Spleen (tissue), 11 donors: Measurements from ENCODE around the gene NRARP. TPM values are rescaled to one million over a fixed set of nuclear protein-coding genes. Genes with fewer than 3 reads are reported as not detected.
"Not testable (repeated sequence)": the region's sequence is repeated elsewhere in the genome, so short reads cannot be mapped to it uniquely, and the experiment has no call there.

Experiments
- DNase-seq: peaks from one replicate; pipeline ENCODE4 v3.0.0-alpha.2; 2020
- H3K27ac ChIP-seq, 8 donors: fragments of 200-600 bp; sonication (generic) in 7 of 8; 1 replicate in 4 of 8; 2 replicates in 4 of 8; pipeline versions ENCODE4 v1.5.0 to v1.8.0; 2016 to 2021; ENCODE audit warnings: inconsistent platforms in 4 of 8, mild to moderate bottlenecking in 4 of 8, moderate library complexity in 1 of 8
- H3K27me3 ChIP-seq, 7 donors: fragments of 200-600 bp; sonication (generic) in 6 of 7; replicated peaks in 1 of 7; 1 replicate in 4 of 7; 2 replicates in 3 of 7; pipeline versions ENCODE4 v1.5.0 to v1.8.0; 2016 to 2021; ENCODE audit warnings: inconsistent platforms in 3 of 7, mild to moderate bottlenecking in 1 of 7
- H3K36me3 ChIP-seq, 6 donors: fragments of 200-600 bp; sonication (generic) in 5 of 6; 1 replicate in 4 of 6; 2 replicates in 2 of 6; pipeline versions ENCODE4 v1.5.0 to v1.8.0; 2016 to 2021; ENCODE audit warnings: inconsistent platforms in 2 of 6
- H3K4me1 ChIP-seq, 6 donors: fragments of 200-600 bp; sonication (generic) in 5 of 6; 1 replicate in 3 of 6; 2 replicates in 3 of 6; pipeline versions ENCODE4 v1.5.0 to v1.8.0; 2016 to 2021; ENCODE audit warnings: inconsistent platforms in 3 of 6
- H3K4me3 ChIP-seq, 8 donors: fragments of 200-600 bp; sonication (generic) in 7 of 8; 1 replicate in 4 of 8; 2 replicates in 4 of 8; pipeline versions ENCODE4 v1.5.0 to v1.8.0; 2016 to 2021; ENCODE audit warnings: inconsistent platforms in 4 of 8, mild to moderate bottlenecking in 4 of 8, moderate library complexity in 2 of 8
- H3K9me3 ChIP-seq, 8 donors: fragments of 200-600 bp; sonication (generic) in 7 of 8; 1 replicate in 4 of 8; 2 replicates in 4 of 8; pipeline versions ENCODE4 v1.5.0 to v1.8.0; 2016 to 2021; ENCODE audit warnings: inconsistent platforms in 4 of 8
- POLR2A ChIP-seq, 3 donors: fragments of 450-650 bp; IDR thresholded peaks; one replicate each; pipeline ENCODE4 v1.5.1; 2017; ENCODE audit warnings: antibody characterized with exemption in 3 of 3, mild to moderate bottlenecking in 1 of 3
- POLR2AphosphoS5 ChIP-seq, 3 donors: sonication (generic); formaldehyde crosslinking; IDR thresholded peaks; one replicate each; pipeline ENCODE4 v1.5.1; 2017; ENCODE audit warnings: antibody characterized with exemption in 3 of 3
- WGBS, 5 donors: extraction: QIAGEN DNeasy Blood & Tissue Kit in 3 of 5; methylation state at CpG; one replicate each; pipeline versions ENCODE4 v1.1.5 to v1.1.7; 2013 to 2018; 5-methylcytosine and 5-hydroxymethylcytosine counted together
- intact Hi-C: fragments of 100-400 bp; cut with DNase I; formaldehyde crosslinking; loops from one replicate; pipeline ENCODE4 v1.15.0; 2023; ENCODE audit warnings: low total_unique reads
- polyA plus RNA-seq, 3 donors: library from polyadenylated mRNA; stranded (reverse); fragments of 200-250 nt; gene quantifications; one replicate each; pipeline ENCODE4 v1.2.1, GENCODE V29; 2013
- total RNA-seq, 7 donors: library from RNA; depleted of rRNA in 3 of 7; stranded (reverse); fragments of >200 nt in 3 of 7; fragmentation: NEBNext Ultra II Directional in 4 of 7; extraction: Animal tissue kit (Norgen Biotek cat#: 25700) in 4 of 7; gene quantifications; one replicate each; pipeline versions ENCODE4 v1.1.0 to v1.2.1, GENCODE V29; 2016 to 2021
- TF ChIP-seq, protein P1 (sequence below), 11 experiments: fragments of 200-600 bp in 7 of 11; fragments of 450-650 bp in 4 of 11; sonication (generic) in 4 of 11; IDR thresholded peaks in 8 of 11; conservative IDR thresholded peaks in 3 of 11; 1 replicate in 7 of 11; 2 replicates in 4 of 11; pipeline versions ENCODE4 v1.4.0 to v1.8.0; 2016 to 2021; ENCODE audit warnings: antibody characterized with exemption in 11 of 11, inconsistent platforms in 4 of 11, mild to moderate bottlenecking in 1 of 11
- donor health status: healthy with polysubstance abuse.
- donor health status: DM: no; HTN: no; CAD: no; lungs with moderate emphysema.
- donor health status: DM: no; HTN: no; CAD: no.
- donor health status: Bipolar disorder and iron deficiency.
- donor health status: healthy.
- donor health status: DM: no; HTN: no; CAD: no.
- donor health status: DM: yes; HTN: yes; CAD: no.

NRARP gene
- total and polyA plus RNA-seq, 10 donors: 0.37 to 24.4 (median 8.0) TPM

GRCh38 chr9:137262909-137263285 lies 39.2 kb downstream of the NRARP start:
- Histone ChIP-seq H3K27ac (no peak overlapping the region), H3K36me3 (peaks cover 0 to 84% (median 44%) of the 10 kb centered on the region in 6 donors), H3K27me3 (no peaks in the 10 kb centered on the region), H3K4me1 (peaks cover 0 to 33% (median 6%) of the 10 kb centered on the region in 6 donors), H3K4me3 (no peak overlapping the region), H3K9me3 (no peaks in the 10 kb centered on the region)
- TF ChIP-seq, protein P1, sequence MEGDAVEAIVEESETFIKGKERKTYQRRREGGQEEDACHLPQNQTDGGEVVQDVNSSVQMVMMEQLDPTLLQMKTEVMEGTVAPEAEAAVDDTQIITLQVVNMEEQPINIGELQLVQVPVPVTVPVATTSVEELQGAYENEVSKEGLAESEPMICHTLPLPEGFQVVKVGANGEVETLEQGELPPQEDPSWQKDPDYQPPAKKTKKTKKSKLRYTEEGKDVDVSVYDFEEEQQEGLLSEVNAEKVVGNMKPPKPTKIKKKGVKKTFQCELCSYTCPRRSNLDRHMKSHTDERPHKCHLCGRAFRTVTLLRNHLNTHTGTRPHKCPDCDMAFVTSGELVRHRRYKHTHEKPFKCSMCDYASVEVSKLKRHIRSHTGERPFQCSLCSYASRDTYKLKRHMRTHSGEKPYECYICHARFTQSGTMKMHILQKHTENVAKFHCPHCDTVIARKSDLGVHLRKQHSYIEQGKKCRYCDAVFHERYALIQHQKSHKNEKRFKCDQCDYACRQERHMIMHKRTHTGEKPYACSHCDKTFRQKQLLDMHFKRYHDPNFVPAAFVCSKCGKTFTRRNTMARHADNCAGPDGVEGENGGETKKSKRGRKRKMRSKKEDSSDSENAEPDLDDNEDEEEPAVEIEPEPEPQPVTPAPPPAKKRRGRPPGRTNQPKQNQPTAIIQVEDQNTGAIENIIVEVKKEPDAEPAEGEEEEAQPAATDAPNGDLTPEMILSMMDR (IDR thresholded peaks at IDR 0.05 in 8 of 11, conservative IDR thresholded peaks at IDR 0.05 in 3 of 11): no peak
- TF ChIP-seq POLR2AphosphoS5 (IDR thresholded peaks at IDR 0.05): peak; percentile 17 to 57 (median 40)
- TF ChIP-seq POLR2A (IDR thresholded peaks at IDR 0.05): no peak
- WGBS, 5 donors: 89 to 95% (median 91%) methylated on average over 24 of the region's 24 CpGs
- DNase-seq: peak; percentile 67
- intact Hi-C loops: no loop called here

DNA sequence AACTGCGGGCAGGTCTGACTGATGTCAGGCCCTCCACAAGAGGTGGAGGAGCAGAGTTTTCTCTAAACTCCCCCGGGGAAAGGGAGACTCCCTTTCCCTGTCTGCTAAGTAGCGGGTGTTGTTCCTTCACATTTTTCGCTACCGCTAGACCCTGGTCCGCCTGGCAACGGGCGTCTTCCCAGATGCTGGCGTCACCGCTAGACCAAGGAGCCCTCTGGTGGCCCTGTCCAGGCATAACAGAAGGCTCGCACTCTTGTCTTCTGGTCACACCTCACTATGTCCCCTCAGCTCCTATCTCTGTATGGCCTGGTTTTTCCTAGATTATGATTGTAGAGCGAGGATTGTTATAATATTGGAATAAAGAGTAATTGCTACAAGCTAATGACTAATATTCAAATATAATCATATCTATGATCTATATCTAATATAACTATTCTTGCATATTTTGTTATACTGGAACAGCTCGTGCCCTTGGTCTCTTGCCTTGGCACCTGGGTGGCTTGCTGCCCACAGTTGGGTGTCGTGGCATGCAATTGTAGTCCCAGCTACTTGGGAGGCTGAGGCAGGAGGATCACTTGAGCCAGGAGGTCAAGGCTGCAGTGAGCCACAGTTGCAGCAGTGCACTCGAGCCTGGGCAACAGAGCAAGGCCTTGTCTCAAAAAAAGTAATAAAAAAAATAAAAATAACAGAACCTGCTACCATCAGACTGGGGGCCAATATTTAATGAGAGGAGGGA lies 39.7 kb downstream of the NRARP start:
- TF ChIP-seq POLR2AphosphoS5 (IDR thresholded peaks at IDR 0.05): peak in 2 of 3 donors; percentile 16 to 23
- TF ChIP-seq, protein P1 (IDR thresholded peaks at IDR 0.05 in 8 of 11, conservative IDR thresholded peaks at IDR 0.05 in 3 of 11): peak in 10 of 11 experiments; percentile 5 to 60 (median 46)
- H3K4me3 ChIP-seq, H3K27ac ChIP-seq, intact Hi-C loops, H3K27me3 ChIP-seq, H3K9me3 ChIP-seq: not testable (repeated sequence)
- Histone ChIP-seq H3K36me3 (peaks cover 0 to 83% (median 42%) of the 10 kb centered on the region in 6 donors), H3K4me1 (peaks cover 0 to 31% (median under 1%) of the 10 kb centered on the region in 6 donors)
- 46 to 69% (median 64%) methylated on average over 14 to 15 of the region's 15 CpGs for WGBS, 5 donors
- DNase-seq: peak; percentile 70

DNA sequence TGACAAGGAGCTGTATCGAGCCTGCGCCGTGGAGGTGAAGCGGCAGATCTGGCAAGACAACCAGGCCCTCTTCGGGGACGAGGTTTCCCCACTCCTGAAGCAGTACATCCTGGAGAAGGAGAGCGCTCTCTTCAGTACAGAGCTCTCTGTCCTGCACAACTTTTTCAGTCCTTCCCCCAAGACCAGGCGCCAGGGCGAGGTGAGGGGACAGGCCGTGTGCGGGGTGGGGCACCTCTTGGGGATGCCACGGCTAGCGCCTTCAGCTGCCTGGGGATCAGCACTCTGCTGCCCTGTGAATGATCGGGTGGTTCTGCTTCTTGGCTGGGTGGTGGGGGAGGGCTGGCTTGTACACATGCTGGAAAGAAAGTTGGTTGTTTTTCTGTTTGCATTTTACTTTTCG lies 45.2 kb downstream of the NRARP start:
- Histone ChIP-seq H3K9me3 (no peaks in the 10 kb centered on the region), H3K4me1 (peaks cover 9 to 56% (median 31%) of the 10 kb centered on the region in 6 donors), H3K4me3 (peak overlapping the region in 6 of 8 donors; percentile 90 to 100 (median 100)), H3K36me3 (peaks cover 0 to 49% (median 22%) of the 10 kb centered on the region in 6 donors), H3K27me3 (no peaks in the 10 kb centered on the region), H3K27ac (peak overlapping the region in 1 of 8 donors; percentile 92)
- intact Hi-C loops: no loop called here
- TF ChIP-seq, protein P1 (IDR thresholded peaks at IDR 0.05 in 8 of 11, conservative IDR thresholded peaks at IDR 0.05 in 3 of 11): no peak
- peak in 1 of 3 donors; percentile 6 for TF ChIP-seq POLR2AphosphoS5 (IDR thresholded peaks at IDR 0.05)
- TF ChIP-seq POLR2A (IDR thresholded peaks at IDR 0.05): no peak
- 90 to 95% (median 91%) methylated on average over 15 of the region's 15 CpGs for whole genome bisulfite sequencing, 5 donors
- no peak for DNase-seq

DNA sequence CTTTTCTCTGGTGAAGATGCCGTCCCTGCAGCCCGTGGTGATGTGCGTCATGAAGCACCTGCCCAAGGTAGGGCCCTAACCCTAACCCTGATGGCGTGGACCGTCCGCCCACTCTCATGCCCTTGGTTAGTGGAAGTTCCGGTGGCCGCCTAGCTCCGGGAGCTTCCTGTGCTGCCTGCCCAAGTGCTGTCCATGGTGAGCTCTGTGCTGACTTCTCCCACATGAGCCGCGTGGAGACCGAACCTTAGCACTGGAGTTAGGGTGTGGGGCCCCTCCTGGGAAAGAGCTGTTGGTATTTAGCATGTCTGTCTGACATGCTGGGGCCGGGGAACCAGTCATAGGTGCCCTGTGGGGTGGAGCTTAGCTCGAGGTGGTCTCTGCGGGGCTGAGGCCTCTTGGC lies 45.7 kb downstream of the NRARP start:
- intact Hi-C loops: no loop called here
- no peak for DNase-seq
- Histone ChIP-seq H3K4me3 (peak overlapping the region in 7 of 8 donors; percentile 90 to 100 (median 100)), H3K27me3 (no peaks in the 10 kb centered on the region), H3K36me3 (peaks cover 0 to 44% (median 22%) of the 10 kb centered on the region in 6 donors), H3K27ac (peak overlapping the region in 1 of 8 donors; percentile 92), H3K4me1 (peaks cover 9 to 56% (median 31%) of the 10 kb centered on the region in 6 donors), H3K9me3 (no peaks in the 10 kb centered on the region)
- WGBS, 5 donors: 71 to 83% (median 76%) methylated on average over 11 to 15 of the region's 15 CpGs
- TF ChIP-seq POLR2AphosphoS5 (IDR thresholded peaks at IDR 0.05): no peak
- no peak for TF ChIP-seq POLR2A (IDR thresholded peaks at IDR 0.05)
- TF ChIP-seq, protein P1 (IDR thresholded peaks at IDR 0.05 in 8 of 11, conservative IDR thresholded peaks at IDR 0.05 in 3 of 11): no peak
